ENCODE measurements around the gene CLSTN3. TPM values are rescaled to one million over a fixed set of nuclear protein-coding genes. Genes with fewer than 3 reads are reported as not detected.

The CLSTN3 gene
- total RNA-seq, 4 donors from 2014 or later = 22.1 to 41.1 (median 31.7) TPM

DNA sequence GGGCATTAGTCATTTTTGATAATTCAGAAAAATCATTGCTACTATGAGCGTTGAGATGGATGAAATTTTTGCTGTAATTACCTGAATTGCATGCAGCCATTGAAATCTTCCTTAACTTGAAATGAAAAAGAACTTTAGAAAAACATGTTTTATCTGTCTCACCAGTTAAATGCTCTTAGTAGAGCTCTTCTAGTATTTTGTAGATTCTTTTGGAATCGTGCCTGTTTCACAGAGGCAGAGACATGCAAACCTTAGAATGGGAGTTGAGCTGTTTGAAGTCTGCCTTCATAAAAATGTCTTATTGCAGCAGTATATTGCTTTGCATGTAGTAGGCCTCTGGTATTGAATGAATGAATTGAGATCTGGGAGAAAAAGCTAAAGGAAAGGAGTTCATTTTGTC, 63.5 kb downstream of the CLSTN3 start:
- TF ChIP-seq CTCF (IDR thresholded peaks at IDR 0.05) (no peak), POLR2A (IDR thresholded peaks at IDR 0.05) (no peak)
- DNase-seq (ENCODE audit: low spot score in 2 of 2) = no peak
- intact Hi-C loops (cut with DNase I; ENCODE audit: low total_unique reads) = no loop called here
- WGBS, 2 donors = 59 to 71% methylated on average over 2 of the region's 2 CpGs
- no peak overlapping the region for H3K4me3 ChIP-seq (ENCODE audit: low read depth, poor library complexity, severe bottlenecking)

DNA sequence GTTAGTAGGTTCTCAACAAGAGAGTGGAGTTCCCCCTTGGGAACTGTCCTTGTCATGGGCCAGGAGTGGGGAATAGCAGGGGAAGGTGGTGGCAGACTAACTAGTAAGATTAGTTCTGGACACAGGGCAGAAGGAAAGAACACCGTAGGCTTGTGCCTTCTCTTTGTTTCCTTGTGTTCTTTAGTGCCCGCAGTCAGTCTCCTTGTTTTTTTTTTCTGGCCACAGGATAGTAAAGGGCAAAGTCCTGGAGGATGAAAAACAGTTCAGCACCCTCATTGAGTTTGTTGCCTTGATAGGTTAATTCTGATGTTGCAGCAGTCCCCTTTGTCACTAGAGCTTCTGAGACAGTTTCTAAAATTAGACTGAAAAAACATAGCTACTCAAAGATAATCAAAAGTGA, 67.7 kb downstream of the CLSTN3 start:
- TF ChIP-seq CTCF (IDR thresholded peaks at IDR 0.05) = no peak
- TF ChIP-seq POLR2A (IDR thresholded peaks at IDR 0.05) = no peak
- 78 to 91% methylated on average over 2 of the region's 2 CpGs for WGBS, 2 donors
- no peak overlapping the region for H3K4me3 ChIP-seq (ENCODE audit: low read depth, poor library complexity, severe bottlenecking)
- DNase-seq (ENCODE audit: low spot score in 2 of 2) = no peak
- intact Hi-C loops (cut with DNase I; ENCODE audit: low total_unique reads) = no loop called here

DNA sequence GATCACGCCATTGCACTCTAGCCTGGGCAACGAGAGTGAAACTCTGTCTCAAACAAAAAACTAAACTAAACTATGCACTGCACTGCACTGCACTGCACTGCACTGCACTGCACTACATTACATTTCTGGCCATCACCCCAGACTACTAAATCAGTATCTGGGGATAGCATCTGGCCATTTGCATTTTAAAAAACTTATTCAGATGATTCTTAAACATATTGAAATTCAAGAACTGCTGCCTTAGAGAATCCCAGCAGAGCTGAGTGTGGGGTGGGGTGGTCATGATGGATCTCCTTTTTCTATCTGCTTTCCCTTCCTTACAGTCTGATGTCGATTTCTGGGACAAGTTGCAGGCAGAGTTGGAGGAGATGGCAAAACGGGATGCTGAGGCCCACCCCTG, 72.9 kb downstream of the CLSTN3 start:
- intact Hi-C loops (cut with DNase I; ENCODE audit: low total_unique reads) = no loop called here
- WGBS, 2 donors = 83 to 96% methylated on average over 4 of the region's 4 CpGs
- H3K4me3 ChIP-seq (ENCODE audit: low read depth, poor library complexity, severe bottlenecking) = no peak overlapping the region
- TF ChIP-seq POLR2A (IDR thresholded peaks at IDR 0.05) = no peak
- no peak for TF ChIP-seq CTCF (IDR thresholded peaks at IDR 0.05)
- DNase-seq (ENCODE audit: low spot score in 2 of 2) = no peak

- intact Hi-C loops (cut with DNase I; ENCODE audit: low total_unique reads) = no loop called here
- DNase-seq (ENCODE audit: low spot score in 2 of 2) = no peak
- TF ChIP-seq CTCF (IDR thresholded peaks at IDR 0.05) = no peak
- TF ChIP-seq POLR2A (IDR thresholded peaks at IDR 0.05) = no peak
- no peak overlapping the region for H3K4me3 ChIP-seq (ENCODE audit: low read depth, poor library complexity, severe bottlenecking)
Observed at GRCh38 chr12:7205091-7205490, 74.9 kb downstream of the CLSTN3 start.

- H3K4me3 ChIP-seq (ENCODE audit: low read depth, poor library complexity, severe bottlenecking) = no peak overlapping the region
- intact Hi-C loops (cut with DNase I; ENCODE audit: low total_unique reads) = no loop called here
- 92 to 96% methylated on average over 3 of the region's 3 CpGs for WGBS, 2 donors
- TF ChIP-seq POLR2A (IDR thresholded peaks at IDR 0.05) (no peak), CTCF (IDR thresholded peaks at IDR 0.05) (no peak)
- DNase-seq (ENCODE audit: low spot score in 2 of 2) = no peak
Observed at GRCh38 chr12:7206691-7207090, 76.5 kb downstream of the CLSTN3 start.

DNA sequence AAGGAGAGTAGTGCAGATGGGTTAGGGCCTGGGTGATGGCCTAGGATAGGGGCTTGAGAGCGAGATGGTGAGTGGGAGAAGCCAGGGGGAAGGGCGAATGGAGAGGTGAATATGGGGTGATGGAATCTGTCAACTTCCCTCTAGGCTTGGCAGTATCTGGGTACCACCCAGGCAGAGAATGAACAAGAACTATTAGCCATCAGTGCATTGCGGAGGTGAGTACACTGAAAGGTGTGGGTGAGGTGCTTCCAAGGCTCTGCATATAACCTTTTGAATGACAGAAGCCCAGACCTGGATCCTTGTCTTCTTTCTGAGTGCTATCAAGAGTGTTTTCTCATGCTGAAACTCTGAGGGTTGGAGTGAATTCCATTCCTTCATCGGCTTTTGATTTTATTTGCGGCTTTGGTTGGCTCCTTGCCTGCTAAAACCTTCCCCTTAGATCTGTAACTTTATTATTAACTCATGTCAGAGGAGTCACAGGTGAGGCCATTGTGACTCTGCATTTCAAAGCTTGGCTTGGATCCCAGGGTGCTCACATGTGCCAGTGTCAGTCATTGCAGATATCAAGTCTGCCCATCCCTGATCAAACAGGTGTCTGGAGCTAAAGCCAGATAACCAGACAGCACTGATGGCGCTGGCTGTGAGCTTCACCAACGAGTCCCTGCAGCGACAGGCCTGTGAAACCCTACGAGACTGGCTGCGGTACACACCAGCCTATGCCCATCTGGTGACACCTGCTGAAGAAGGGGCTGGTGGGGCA, 77.9 kb downstream of the CLSTN3 start:
- 94 to 97% methylated on average over 10 of the region's 10 CpGs for WGBS, 2 donors
- no peak for DNase-seq (ENCODE audit: low spot score in 2 of 2)
- H3K4me3 ChIP-seq (ENCODE audit: low read depth, poor library complexity, severe bottlenecking) = no peak overlapping the region
- TF ChIP-seq CTCF (IDR thresholded peaks at IDR 0.05) (no peak), POLR2A (IDR thresholded peaks at IDR 0.05) (no peak)
- intact Hi-C loops (cut with DNase I; ENCODE audit: low total_unique reads) = no loop called here
